GM18951 (cell line): ENCODE results near the gene ARL3.
"Not testable (repeated sequence)": the region's sequence is repeated elsewhere in the genome, so short reads cannot be mapped to it uniquely, and the experiment has no call there.

Experiments used
- POLR2A ChIP-seq: IDR thresholded peaks from 4 replicates; pipeline ENCODE4 v1.6.1; 2011; ENCODE audit warnings: mild to moderate bottlenecking; ENCODE audit not compliant: insufficient read length, insufficient read depth; ENCODE audit errors: extremely low read depth
- in situ Hi-C: fragments of 300-500 bp; cut with MboI; formaldehyde crosslinking; loops from one replicate; pipeline ENCODE4 v1.12.0; 2022; ENCODE audit warnings: low sequenced_read_pairs, mixed read lengths, inconsistent platforms; ENCODE audit not compliant: unreplicated experiment

Gene ARL3

GRCh38 chr10:102669206-102670064 lies 44.8 kb downstream of the ARL3 start:
- in situ Hi-C loops: no loop called here
- no peak for TF ChIP-seq POLR2A

- no peak for TF ChIP-seq POLR2A
- in situ Hi-C loops: no loop called here
Measured at GRCh38 chr10:102668326-102669107, 45.7 kb downstream of the ARL3 start.

GRCh38 chr10:102667411-102667810 lies 46.8 kb downstream of the ARL3 start:
- in situ Hi-C loops: not testable (repeated sequence)

- no peak for TF ChIP-seq POLR2A
- in situ Hi-C loops: no loop called here
Measured at GRCh38 chr10:102665904-102666509, 48.2 kb downstream of the ARL3 start.

GRCh38 chr10:102661658-102662028 lies 52.6 kb downstream of the ARL3 start:
- TF ChIP-seq POLR2A: no peak
- in situ Hi-C loops: no loop called here

GRCh38 chr10:102660888-102661657 lies 53.1 kb downstream of the ARL3 start:
- in situ Hi-C loops: no loop called here
- TF ChIP-seq POLR2A: peak; percentile 59

- TF ChIP-seq POLR2A: no peak
- in situ Hi-C loops: no loop called here
Measured at GRCh38 chr10:102658802-102659201, 55.4 kb downstream of the ARL3 start.

GRCh38 chr10:102657984-102658724 lies 56.0 kb downstream of the ARL3 start:
- in situ Hi-C loops: no loop called here
- TF ChIP-seq POLR2A: no peak

- TF ChIP-seq POLR2A: no peak
- in situ Hi-C loops: no loop called here
Measured at GRCh38 chr10:102657451-102657850, 56.7 kb downstream of the ARL3 start.

- TF ChIP-seq POLR2A: no peak
- in situ Hi-C loops: no loop called here
Measured at GRCh38 chr10:102656791-102657371, 57.3 kb downstream of the ARL3 start.

GRCh38 chr10:102656026-102656425 lies 58.2 kb downstream of the ARL3 start:
- TF ChIP-seq POLR2A: no peak
- in situ Hi-C loops: no loop called here

- no peak for TF ChIP-seq POLR2A
- in situ Hi-C loops: no loop called here
Measured at GRCh38 chr10:102654969-102655368, 59.2 kb downstream of the ARL3 start.
